ENCODE results near the gene OGDHL. TPM values are rescaled to one million over a fixed set of nuclear protein-coding genes. Genes with fewer than 3 reads are reported as not detected.

OGDHL gene
- total and polyA plus RNA-seq, 9 of the 15 experiments (the other 6 are each of a cell fraction or from before 2014, with no cell fraction given), result 0.01 to 1.8 (median 0.91) TPM

- Histone ChIP-seq H3K4me1 (replicated peaks in 1 of 2; ENCODE audit: control insufficient read depth in 2 of 2, insufficient read depth in 2 of 2, low read length in 2 of 2) (no peaks in the 10 kb centered on the region), H3K79me2 (ENCODE audit: control insufficient read depth, insufficient read depth, low read length) (no peaks in the 10 kb centered on the region), H3K9me1 (ENCODE audit: control insufficient read depth, insufficient read depth, low read length) (no peaks in the 10 kb centered on the region), H3K27ac (ENCODE audit: extremely low read depth, low read depth, low read length) (no peak overlapping the region), H2AFZ (ENCODE audit: low read depth, low read length) (no peak overlapping the region), H3K9me3 (replicated peaks; ENCODE audit: control insufficient read depth, insufficient read depth, low read depth, low read length) (no peaks in the 10 kb centered on the region), H3K27me3 (ENCODE audit: control insufficient read depth in 2 of 2, insufficient read depth in 2 of 2, low read length in 2 of 2) (peaks cover 0 to 3% of the 10 kb centered on the region in 2 experiments; a peak in 1 of 5 replicates), H3K36me3 (ENCODE audit: control insufficient read depth, insufficient read depth, low read length) (no peaks in the 10 kb centered on the region), H3K4me2 (ENCODE audit: insufficient read depth, low read length) (no peak overlapping the region), H3K9ac (ENCODE audit: insufficient read depth in 1 of 2, low read depth in 2 of 2, low read length in 2 of 2) (no peak overlapping the region), H4K20me1 (replicated peaks; ENCODE audit: control insufficient read depth, insufficient read depth, low read length) (no peaks in the 10 kb centered on the region), H3K4me3 (no peak overlapping the region)
- CTCF ChIA-PET (ENCODE audit: low intra/inter-chr PET ratio), result no interaction called here
- no peak for ATAC-seq
- no peak for FAIRE-seq
- in situ Hi-C loops (cut with MboI) (no loop called here), intact Hi-C loops (cut with micrococcal nuclease) (no loop called here)
- no peak for DNase-seq (ENCODE audit: extremely low read depth in 1 of 4, low spot score in 3 of 4)
- 0% methylated on average over 4 of the region's 4 CpGs for WGBS (ENCODE audit: insufficient coverage, low coverage, missing lambda C conversion rate)
- no TSS peak for BruUV-seq (replicated peaks)
- POLR2A ChIA-PET, result no interaction called here
- TF ChIP-seq JUND (IDR thresholded peaks at IDR 0.05; ENCODE audit: borderline replicate concordance, low read depth, low read length) (no peak), JUND (tag; IDR thresholded peaks at IDR 0.05; ENCODE audit: borderline replicate concordance, low read depth, low read length) (no peak), ASH1L (IDR thresholded peaks at IDR 0.05; ENCODE audit: borderline replicate concordance, low read depth, partially characterized antibody) (no peak), CUX1 (CRISPR knock-in tag; IDR thresholded peaks at IDR 0.05) (no peak), XRCC4 (IDR thresholded peaks at IDR 0.05; ENCODE audit: extremely low read depth, insufficient read depth, insufficient read length) (no peak), XRCC3 (IDR thresholded peaks at IDR 0.05) (no peak), ZC3H11A (IDR thresholded peaks at IDR 0.05; ENCODE audit: low read depth, low read length) (no peak), ZNF511 (CRISPR knock-in tag; IDR thresholded peaks at IDR 0.05) (no peak), BRD9 (IDR thresholded peaks at IDR 0.05; ENCODE audit: low read depth, partially characterized antibody) (no peak), ZNF696 (CRISPR knock-in tag; conservative IDR thresholded peaks at IDR 0.05) (no peak), ZNF175 (CRISPR knock-in tag; IDR thresholded peaks at IDR 0.05; ENCODE audit: low read depth) (no peak), HMGN3 (IDR thresholded peaks at IDR 0.05; ENCODE audit: borderline replicate concordance, extremely low read depth, insufficient read length, low read depth, low read length) (no peak), ZNF77 (CRISPR knock-in tag; IDR thresholded peaks at IDR 0.05) (no peak), RB1 (IDR thresholded peaks at IDR 0.05; ENCODE audit: low read depth) (no peak), HDGF (IDR thresholded peaks at IDR 0.05) (no peak), ATF6 (CRISPR knock-in tag; IDR thresholded peaks at IDR 0.05) (no peak), ZFX (CRISPR knock-in tag; IDR thresholded peaks at IDR 0.05) (no peak)
Measured at GRCh38 chr10:49776851-49777250, 14.7 kb upstream of the OGDHL start.

Data from K562 (cell line).